KMS-11 (cell line): Measurements from ENCODE around the gene CGRRF1.

Source experiments
- H2AFZ ChIP-seq: fragments of 200-600 bp; sonication (generic); 2 replicates; pipeline ENCODE4 v1.6.1; 2016; ENCODE audit warnings: antibody characterized with exemption, mixed run types, low read depth
- H3K27ac ChIP-seq: fragments of 200-600 bp; sonication (generic); 2 replicates; pipeline ENCODE4 v1.6.1; 2016; ENCODE audit warnings: mild to moderate bottlenecking, mixed run types
- H3K27me3 ChIP-seq: fragments of 200-600 bp; sonication (generic); 2 replicates; pipeline ENCODE4 v1.6.1; 2017; ENCODE audit warnings: mild to moderate bottlenecking, low read depth, mixed run types, moderate library complexity; ENCODE audit not compliant: insufficient read depth
- H3K36me3 ChIP-seq: fragments of 200-600 bp; sonication (generic); 2 replicates; pipeline ENCODE4 v1.6.1; 2017; ENCODE audit warnings: mild to moderate bottlenecking, mixed run types; ENCODE audit not compliant: insufficient read depth
- H3K4me1 ChIP-seq: fragments of 200-600 bp; sonication (generic); 2 replicates; pipeline ENCODE4 v1.6.1; 2016; ENCODE audit warnings: mild to moderate bottlenecking, low read depth, mixed run types; ENCODE audit not compliant: poor library complexity, severe bottlenecking
- H3K4me2 ChIP-seq: fragments of 200-600 bp; sonication (generic); 2 replicates; pipeline ENCODE4 v1.7.0; 2016; ENCODE audit warnings: mild to moderate bottlenecking, mixed run types
- H3K4me3 ChIP-seq: fragments of 200-600 bp; sonication (generic); IDR thresholded peaks from 2 replicates; pipeline ENCODE4 v1.6.1; 2017; ENCODE audit warnings: low read depth, low read length, mixed read lengths; ENCODE audit not compliant: insufficient read depth
- H3K79me2 ChIP-seq: fragments of 200-600 bp; sonication (generic); 2 replicates; pipeline ENCODE4 v1.6.1; 2016; ENCODE audit warnings: low read depth, mixed run types; ENCODE audit not compliant: insufficient read depth
- H3K9ac ChIP-seq: fragments of 200-600 bp; sonication (generic); 2 replicates; pipeline ENCODE4 v1.6.1; 2016; ENCODE audit warnings: mild to moderate bottlenecking, mixed run types
- H4K20me1 ChIP-seq: fragments of 200-600 bp; sonication (generic); 2 replicates; pipeline ENCODE4 v1.6.1; 2016; ENCODE audit warnings: mild to moderate bottlenecking, mixed run types; ENCODE audit not compliant: insufficient read depth
- CTCF ChIP-seq: fragments of 200-600 bp; sonication (generic); conservative IDR thresholded peaks from 2 replicates; pipeline ENCODE4 v1.6.1; 2017; ENCODE audit warnings: low read depth, mild to moderate bottlenecking, antibody characterized with exemption, low read length, moderate library complexity, mixed read lengths

CGRRF1 gene

GRCh38 chr14:54470701-54471100, 39.0 kb upstream of the CGRRF1 start:
- no peak for TF ChIP-seq CTCF
- H3K36me3 ChIP-seq: no peaks in the 10 kb centered on the region
- H3K4me2 ChIP-seq: no peak overlapping the region

GRCh38 chr14:54471641-54472040, 38.1 kb upstream of the CGRRF1 start:
- TF ChIP-seq CTCF: no peak
- Histone ChIP-seq H3K4me1 (no peaks in the 10 kb centered on the region), H3K4me2 (no peak overlapping the region), H2AFZ (no peak overlapping the region), H3K27me3 (no peaks in the 10 kb centered on the region), H3K9ac (no peak overlapping the region), H3K4me3 (no peak overlapping the region), H3K79me2 (no peaks in the 10 kb centered on the region), H3K27ac (no peak overlapping the region), H4K20me1 (no peaks in the 10 kb centered on the region), H3K36me3 (no peaks in the 10 kb centered on the region)

More at GRCh38 chr14:54470701-54471100, 39.0 kb upstream of the CGRRF1 start:
- no peak overlapping the region for H3K9ac ChIP-seq
- no peak overlapping the region for H3K27ac ChIP-seq
- no peaks in the 10 kb centered on the region for H3K4me1 ChIP-seq
- H3K27me3 ChIP-seq: no peaks in the 10 kb centered on the region
- no peak overlapping the region for H3K4me3 ChIP-seq
- H2AFZ ChIP-seq: no peak overlapping the region
- no peaks in the 10 kb centered on the region for H4K20me1 ChIP-seq
- no peaks in the 10 kb centered on the region for H3K79me2 ChIP-seq

GRCh38 chr14:54472315-54472714, 37.4 kb upstream of the CGRRF1 start:
- H3K4me1 ChIP-seq: no peaks in the 10 kb centered on the region
- H4K20me1 ChIP-seq: no peaks in the 10 kb centered on the region
- no peak overlapping the region for H3K4me3 ChIP-seq
- no peak overlapping the region for H3K27ac ChIP-seq
- H3K27me3 ChIP-seq: no peaks in the 10 kb centered on the region
- no peak overlapping the region for H3K4me2 ChIP-seq
- no peaks in the 10 kb centered on the region for H3K36me3 ChIP-seq
- H3K9ac ChIP-seq: no peak overlapping the region
- H2AFZ ChIP-seq: no peak overlapping the region
- TF ChIP-seq CTCF: no peak
- no peaks in the 10 kb centered on the region for H3K79me2 ChIP-seq

- Histone ChIP-seq H3K27ac (no peak overlapping the region), H3K4me2 (no peak overlapping the region), H3K27me3 (no peaks in the 10 kb centered on the region), H3K4me3 (no peak overlapping the region), H4K20me1 (no peaks in the 10 kb centered on the region), H3K79me2 (no peaks in the 10 kb centered on the region), H2AFZ (no peak overlapping the region), H3K36me3 (no peaks in the 10 kb centered on the region), H3K9ac (no peak overlapping the region), H3K4me1 (no peaks in the 10 kb centered on the region)
- TF ChIP-seq CTCF: no peak
These were observed 35.4 kb upstream of the CGRRF1 start for GRCh38 chr14:54474232-54474793.
